ENCODE measurements around the gene ABCB10. TPM values are rescaled to one million over a fixed set of nuclear protein-coding genes. Genes with fewer than 3 reads are reported as not detected.
A peak's percentile ranks its signal among the peaks of the same experiment; 100 is the strongest.
"Not testable (repeated sequence)": the region's sequence is repeated elsewhere in the genome, so short reads cannot be mapped to it uniquely, and the experiment has no call there.

ABCB10 gene
- total and polyA plus RNA-seq, 4 donors, result 6.2 to 190 (median 11.5) TPM

DNA sequence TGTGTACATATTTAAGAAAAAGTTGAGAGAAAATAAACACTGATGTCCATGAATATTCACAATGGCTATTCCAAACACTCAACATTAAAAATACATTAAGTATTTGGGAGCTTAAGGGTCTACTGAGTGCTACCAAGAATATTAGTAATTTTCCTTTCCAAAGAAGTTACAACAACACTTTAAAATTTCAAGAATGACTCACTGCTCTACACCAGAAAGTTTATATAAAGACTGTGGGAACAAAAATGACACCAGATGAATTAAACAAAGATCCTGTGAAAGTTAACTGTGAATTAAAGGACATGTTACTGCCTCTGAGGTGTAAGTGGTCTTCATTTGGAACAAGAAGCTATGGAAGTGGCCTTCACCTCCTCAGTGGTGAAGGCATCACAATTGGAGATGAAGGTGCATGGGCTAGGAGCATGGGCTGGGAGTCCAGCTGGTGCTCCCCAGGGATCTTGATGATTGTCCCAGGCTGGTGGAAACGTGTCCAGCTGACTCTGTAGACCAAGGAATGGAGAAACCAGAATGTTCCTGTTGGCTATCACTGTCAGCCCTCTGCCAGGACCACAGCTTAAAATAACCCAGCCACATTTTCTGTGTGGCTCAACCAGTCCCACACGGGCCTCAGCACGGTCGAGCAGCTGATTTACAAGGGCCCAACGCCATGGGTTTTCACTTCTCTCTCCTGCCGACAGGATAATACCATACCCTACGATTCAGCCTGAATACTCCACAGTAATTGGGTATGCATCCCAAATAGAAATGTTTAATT, 38.6 kb upstream of the ABCB10 start:
- Histone ChIP-seq H3K9me3 (ENCODE audit: control insufficient read depth in 4 of 4, low read length in 3 of 4) (no peaks in the 10 kb centered on the region), H3K4me3 (ENCODE audit: low read depth in 1 of 3, low read length in 3 of 3) (no peak overlapping the region), H3K27me3 (ENCODE audit: control insufficient read depth in 4 of 4, insufficient read depth in 4 of 4, low read length in 3 of 4) (no peaks in the 10 kb centered on the region), H3K27ac (ENCODE audit: low read depth in 1 of 2, low read length in 2 of 2) (peak overlapping the region in 1 of 2 donors; percentile 21), H3K36me3 (ENCODE audit: control insufficient read depth in 4 of 4, insufficient read depth in 3 of 4, low read depth in 1 of 4, low read length in 3 of 4) (peaks cover 10 to 42% (median 28%) of the 10 kb centered on the region in 4 donors), H3K9ac (ENCODE audit: low read depth in 1 of 2, low read length in 2 of 2) (no peak overlapping the region), H3K4me1 (ENCODE audit: control insufficient read depth in 4 of 4, insufficient read depth in 4 of 4, low read length in 3 of 4) (peaks cover 0 to 2% (median 0%) of the 10 kb centered on the region in 4 donors)
- no peak for DNase-seq (ENCODE audit: low spot score)
- TF ChIP-seq FOXA2 (IDR thresholded peaks at IDR 0.05), result no peak
- no peak for TF ChIP-seq EGR1 (IDR thresholded peaks at IDR 0.05; ENCODE audit: low read depth in 2 of 2)
- TF ChIP-seq NR2F2 (IDR thresholded peaks at IDR 0.05), result no peak
- no peak for TF ChIP-seq TAF1 (conservative IDR thresholded peaks at IDR 0.05)
- no peak for TF ChIP-seq RXRA (IDR thresholded peaks at IDR 0.05)
- no peak for TF ChIP-seq SP1 (IDR thresholded peaks at IDR 0.05)
- TF ChIP-seq YY1 (IDR thresholded peaks at IDR 0.05), result no peak
- no peak for TF ChIP-seq JUND (IDR thresholded peaks at IDR 0.05)
- WGBS, result 85% methylated on average over 7 of the region's 7 CpGs

DNA sequence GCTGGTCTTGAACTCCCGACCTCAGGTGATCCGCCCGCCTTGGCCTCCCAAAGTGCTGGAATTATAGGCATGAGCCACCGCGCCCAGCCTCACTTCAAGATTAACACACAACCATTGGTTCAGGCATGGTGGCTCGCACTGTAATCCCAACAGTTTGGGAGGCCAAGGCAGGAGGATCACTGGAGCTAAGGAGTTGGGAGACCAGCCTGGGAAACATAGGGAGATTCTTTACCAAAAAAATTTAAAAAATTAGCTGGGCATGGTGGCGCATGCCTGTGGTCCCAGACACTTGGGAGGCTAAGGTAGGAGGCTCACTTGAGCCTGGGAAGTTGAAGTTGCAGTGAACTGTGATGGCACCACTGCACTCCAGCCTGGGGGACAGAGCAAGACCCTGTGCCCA, 37.4 kb upstream of the ABCB10 start:
- not testable (repeated sequence) for DNase-seq (ENCODE audit: low spot score); H3K9ac ChIP-seq (ENCODE audit: low read depth in 1 of 2, low read length in 2 of 2); H3K27me3 ChIP-seq (ENCODE audit: control insufficient read depth in 4 of 4, insufficient read depth in 4 of 4, low read length in 3 of 4); H3K4me1 ChIP-seq (ENCODE audit: control insufficient read depth in 4 of 4, insufficient read depth in 4 of 4, low read length in 3 of 4); H3K4me3 ChIP-seq (ENCODE audit: low read depth in 1 of 3, low read length in 3 of 3); H3K27ac ChIP-seq (ENCODE audit: low read depth in 1 of 2, low read length in 2 of 2); H3K9me3 ChIP-seq (ENCODE audit: control insufficient read depth in 4 of 4, low read length in 3 of 4)
- 98% methylated on average over 7 of the region's 7 CpGs for WGBS
- H3K36me3 ChIP-seq (ENCODE audit: control insufficient read depth in 4 of 4, insufficient read depth in 3 of 4, low read depth in 1 of 4, low read length in 3 of 4), result peaks cover 5 to 31% (median 22%) of the 10 kb centered on the region in 4 donors

DNA sequence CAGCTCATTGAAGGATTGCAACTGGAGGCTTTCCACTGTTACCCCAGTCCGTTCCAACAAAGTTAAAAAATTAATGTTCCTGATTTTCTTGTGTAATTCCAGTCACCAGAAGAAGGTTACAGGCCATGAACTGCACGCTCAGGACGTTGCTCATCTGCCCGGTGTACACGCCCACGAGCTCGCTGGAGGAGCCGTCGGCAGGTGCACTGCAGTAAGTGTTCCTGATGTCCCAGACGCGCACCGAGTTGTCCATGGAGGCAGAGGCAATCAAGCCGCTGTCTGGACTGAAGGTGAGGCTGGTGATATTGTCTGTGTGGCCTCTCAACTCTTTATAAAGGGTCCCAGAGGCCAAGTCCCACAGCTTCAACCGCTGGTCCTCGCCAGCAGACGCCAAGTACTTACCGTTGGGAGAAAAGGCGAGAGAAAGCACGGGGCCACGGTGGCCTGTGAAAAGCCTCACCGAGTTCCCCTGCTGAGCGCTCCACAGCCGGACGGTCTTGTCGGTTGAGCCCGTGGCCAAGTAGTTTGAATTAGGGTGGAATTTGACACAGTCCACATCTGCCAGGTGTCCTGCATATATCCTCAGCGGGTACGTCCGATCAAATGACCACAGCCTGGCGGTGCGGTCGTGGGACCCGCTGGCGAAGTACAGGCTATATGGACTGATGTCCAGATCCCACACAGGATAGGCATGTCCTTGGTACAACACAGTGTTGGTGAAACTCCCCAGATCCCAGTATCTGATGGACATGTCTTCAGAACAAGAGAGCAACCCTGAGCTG, 35.9 kb upstream of the ABCB10 start:
- peaks cover 3 to 23% (median 20%) of the 10 kb centered on the region in 4 donors for H3K36me3 ChIP-seq (ENCODE audit: control insufficient read depth in 4 of 4, insufficient read depth in 3 of 4, low read depth in 1 of 4, low read length in 3 of 4)
- H3K27me3 ChIP-seq (ENCODE audit: control insufficient read depth in 4 of 4, insufficient read depth in 4 of 4, low read length in 3 of 4), result no peaks in the 10 kb centered on the region
- no peak overlapping the region for H3K27ac ChIP-seq (ENCODE audit: low read depth in 1 of 2, low read length in 2 of 2)
- H3K4me3 ChIP-seq (ENCODE audit: low read depth in 1 of 3, low read length in 3 of 3), result no peak overlapping the region
- no peak for TF ChIP-seq YY1 (IDR thresholded peaks at IDR 0.05)
- TF ChIP-seq, protein P1, sequence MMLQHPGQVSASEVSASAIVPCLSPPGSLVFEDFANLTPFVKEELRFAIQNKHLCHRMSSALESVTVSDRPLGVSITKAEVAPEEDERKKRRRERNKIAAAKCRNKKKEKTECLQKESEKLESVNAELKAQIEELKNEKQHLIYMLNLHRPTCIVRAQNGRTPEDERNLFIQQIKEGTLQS (IDR thresholded peaks at IDR 0.05), result no peak
- TF ChIP-seq, protein P2, sequence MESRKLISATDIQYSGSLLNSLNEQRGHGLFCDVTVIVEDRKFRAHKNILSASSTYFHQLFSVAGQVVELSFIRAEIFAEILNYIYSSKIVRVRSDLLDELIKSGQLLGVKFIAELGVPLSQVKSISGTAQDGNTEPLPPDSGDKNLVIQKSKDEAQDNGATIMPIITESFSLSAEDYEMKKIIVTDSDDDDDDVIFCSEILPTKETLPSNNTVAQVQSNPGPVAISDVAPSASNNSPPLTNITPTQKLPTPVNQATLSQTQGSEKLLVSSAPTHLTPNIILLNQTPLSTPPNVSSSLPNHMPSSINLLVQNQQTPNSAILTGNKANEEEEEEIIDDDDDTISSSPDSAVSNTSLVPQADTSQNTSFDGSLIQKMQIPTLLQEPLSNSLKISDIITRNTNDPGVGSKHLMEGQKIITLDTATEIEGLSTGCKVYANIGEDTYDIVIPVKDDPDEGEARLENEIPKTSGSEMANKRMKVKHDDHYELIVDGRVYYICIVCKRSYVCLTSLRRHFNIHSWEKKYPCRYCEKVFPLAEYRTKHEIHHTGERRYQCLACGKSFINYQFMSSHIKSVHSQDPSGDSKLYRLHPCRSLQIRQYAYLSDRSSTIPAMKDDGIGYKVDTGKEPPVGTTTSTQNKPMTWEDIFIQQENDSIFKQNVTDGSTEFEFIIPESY (IDR thresholded peaks at IDR 0.05), result no peak
- no peak for TF ChIP-seq HNF4A (conservative IDR thresholded peaks at IDR 0.05)
- TF ChIP-seq EGR1 (IDR thresholded peaks at IDR 0.05; ENCODE audit: low read depth in 2 of 2), result no peak
- TF ChIP-seq FOXA2 (IDR thresholded peaks at IDR 0.05), result no peak
- DNase-seq (ENCODE audit: low spot score), result no peak
- no peak overlapping the region for H3K9ac ChIP-seq (ENCODE audit: low read depth in 1 of 2, low read length in 2 of 2)
- no peaks in the 10 kb centered on the region for H3K9me3 ChIP-seq (ENCODE audit: control insufficient read depth in 4 of 4, low read length in 3 of 4)
- no peaks in the 10 kb centered on the region for H3K4me1 ChIP-seq (ENCODE audit: control insufficient read depth in 4 of 4, insufficient read depth in 4 of 4, low read length in 3 of 4)
- 96% methylated on average over 34 of the region's 34 CpGs for WGBS
